SK-N-MC (cell line): ENCODE data around the gene ANGPTL4.

ENCODE experiments used
- EZH2 ChIP-seq: fragments of 200-600 bp; sonication (generic); IDR thresholded peaks from one replicate; pipeline ENCODE4 v1.6.1; 2017; ENCODE audit warnings: antibody characterized with exemption
- POLR2AphosphoS5 ChIP-seq: IDR thresholded peaks from 2 replicates; pipeline ENCODE4 v1.6.1; 2012; ENCODE audit warnings: mild to moderate bottlenecking, low read depth, low read length, borderline replicate concordance

GRCh38 chr19:8388612-8388958 lies 24.6 kb downstream of the ANGPTL4 start:
- TF ChIP-seq EZH2 (no peak), POLR2AphosphoS5 (no peak)
